IPS-11a (cell line): ENCODE data around the gene GTSE1.

ENCODE experiments used
- H3K4me3 ChIP-seq: one replicate; pipeline ENCODE4 v1.5.1; 2013; ENCODE audit warnings: low read depth, low read length, control low read depth

Gene GTSE1

GRCh38 chr22:46327691-46328465 lies 31.2 kb downstream of the GTSE1 start:
- no peak overlapping the region for H3K4me3 ChIP-seq

GRCh38 chr22:46328797-46329196 lies 32.1 kb downstream of the GTSE1 start:
- no peak overlapping the region for H3K4me3 ChIP-seq

DNA sequence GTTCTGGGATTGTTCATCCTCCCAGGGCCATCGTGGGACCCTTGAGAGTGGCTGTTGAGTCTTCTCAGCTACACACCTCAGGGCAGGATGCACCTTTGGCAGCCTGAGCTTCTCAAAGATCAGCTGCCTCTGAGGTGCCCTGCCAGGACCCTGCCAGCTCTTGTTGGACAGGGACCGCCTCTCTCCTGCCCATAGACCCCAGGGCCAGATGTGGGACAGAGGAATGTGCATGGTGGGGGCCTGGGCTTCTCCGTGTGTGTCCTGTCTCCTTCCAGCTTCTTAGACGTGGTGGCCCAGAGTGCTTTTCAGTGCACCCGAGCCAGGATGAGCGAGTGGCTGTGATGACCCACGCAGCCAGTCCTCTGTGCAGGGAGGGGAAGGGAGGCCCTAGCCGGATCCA lies 32.9 kb downstream of the GTSE1 start:
- no peak overlapping the region for H3K4me3 ChIP-seq

DNA sequence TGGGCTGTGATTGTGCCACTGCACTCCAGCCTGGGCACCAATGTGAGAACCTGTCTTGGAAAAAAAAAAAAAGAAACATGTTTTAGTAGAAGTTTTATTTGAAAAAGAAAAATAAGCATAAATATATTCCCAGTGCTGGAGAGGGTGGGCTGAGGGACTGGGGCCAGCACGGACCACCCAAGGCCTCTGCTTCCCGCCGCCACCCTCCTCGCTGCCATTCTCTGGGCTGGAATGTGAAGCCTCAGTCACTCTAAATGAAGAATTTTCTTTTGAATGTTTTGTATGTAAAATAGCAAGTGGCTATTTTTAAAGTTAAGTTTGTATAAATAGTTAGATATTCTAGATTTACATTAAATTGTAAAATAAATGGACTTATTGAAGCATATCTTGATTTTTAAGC lies 33.8 kb downstream of the GTSE1 start:
- H3K4me3 ChIP-seq: no peak overlapping the region

DNA sequence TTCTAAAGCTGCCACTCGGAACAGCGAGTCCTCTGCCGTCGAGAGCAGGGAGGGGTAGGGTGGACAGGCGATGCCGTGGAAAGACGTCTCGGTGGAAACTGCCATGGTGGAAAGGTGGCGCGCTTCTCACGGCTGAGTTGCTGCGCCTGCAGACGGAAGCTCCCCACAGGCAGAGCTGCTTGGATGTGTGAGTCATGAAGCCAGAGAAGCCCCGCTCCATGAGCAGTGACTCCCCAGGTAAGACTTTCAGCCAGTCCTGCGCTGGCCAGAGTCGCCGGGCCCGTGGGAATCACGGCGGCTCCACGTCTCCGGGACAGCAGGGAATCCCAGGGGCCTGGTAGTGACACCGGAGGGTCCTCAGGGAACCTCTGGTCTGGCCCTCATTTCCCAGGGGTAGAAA lies 34.8 kb downstream of the GTSE1 start:
- H3K4me3 ChIP-seq: no peak overlapping the region

GRCh38 chr22:46335201-46336118 lies 38.8 kb downstream of the GTSE1 start, which contains the start of gene TRMU:
TRMU (plus strand) TSS chr22:46335714; CDS start chr22:46335765, 51 bp downstream.
- peak within 1 kb of the TSS; percentile 96 for H3K4me3 ChIP-seq

GRCh38 chr22:46336119-46337078 lies 39.7 kb downstream of the GTSE1 start:
- H3K4me3 ChIP-seq: peak overlapping the region; percentile 96

- H3K4me3 ChIP-seq: no peak overlapping the region
Observed at GRCh38 chr22:46337870-46338269, 41.2 kb downstream of the GTSE1 start.

DNA sequence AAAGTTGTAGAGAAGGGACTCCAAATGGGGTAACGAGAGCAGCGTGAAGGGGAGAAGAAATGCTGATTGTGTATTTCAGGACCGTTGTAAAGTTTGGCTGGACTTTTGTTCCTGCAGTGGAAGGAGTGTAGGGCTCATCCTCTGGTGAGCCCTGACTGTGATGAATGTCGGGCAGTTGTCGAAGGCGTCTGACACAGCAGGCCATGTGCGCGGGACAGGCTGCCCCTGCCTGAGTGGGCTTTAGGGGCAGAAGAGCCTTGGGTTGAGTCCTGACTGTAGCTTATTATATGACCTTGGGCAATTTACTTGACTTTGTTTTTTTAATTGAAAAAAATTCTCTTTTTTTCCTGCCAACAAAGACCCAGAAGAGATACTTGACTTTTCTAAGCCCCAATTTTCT lies 42.0 kb downstream of the GTSE1 start:
- H3K4me3 ChIP-seq: no peak overlapping the region

GRCh38 chr22:46339956-46340355 lies 43.3 kb downstream of the GTSE1 start:
- H3K4me3 ChIP-seq: no peak overlapping the region

DNA sequence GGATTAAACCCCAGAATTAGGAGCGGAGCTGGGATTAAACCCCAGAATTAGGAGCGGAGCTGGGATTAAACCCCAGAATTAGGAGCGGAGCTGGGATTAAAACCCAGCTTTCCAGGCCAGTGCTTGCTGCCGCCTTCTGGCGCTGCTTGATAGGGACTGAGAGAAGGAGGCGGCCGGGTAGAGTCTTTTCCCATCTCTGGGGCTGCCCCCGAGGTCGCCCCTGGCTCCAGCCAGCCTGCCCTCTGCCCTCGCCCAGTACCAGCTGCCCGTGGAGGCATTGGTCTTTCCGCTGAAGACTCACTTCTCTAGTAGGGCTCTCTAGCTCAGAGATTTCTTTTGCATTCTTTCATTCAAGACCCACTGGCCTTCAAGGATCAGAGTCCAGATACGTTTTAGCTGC lies 44.0 kb downstream of the GTSE1 start:
- no peak overlapping the region for H3K4me3 ChIP-seq

DNA sequence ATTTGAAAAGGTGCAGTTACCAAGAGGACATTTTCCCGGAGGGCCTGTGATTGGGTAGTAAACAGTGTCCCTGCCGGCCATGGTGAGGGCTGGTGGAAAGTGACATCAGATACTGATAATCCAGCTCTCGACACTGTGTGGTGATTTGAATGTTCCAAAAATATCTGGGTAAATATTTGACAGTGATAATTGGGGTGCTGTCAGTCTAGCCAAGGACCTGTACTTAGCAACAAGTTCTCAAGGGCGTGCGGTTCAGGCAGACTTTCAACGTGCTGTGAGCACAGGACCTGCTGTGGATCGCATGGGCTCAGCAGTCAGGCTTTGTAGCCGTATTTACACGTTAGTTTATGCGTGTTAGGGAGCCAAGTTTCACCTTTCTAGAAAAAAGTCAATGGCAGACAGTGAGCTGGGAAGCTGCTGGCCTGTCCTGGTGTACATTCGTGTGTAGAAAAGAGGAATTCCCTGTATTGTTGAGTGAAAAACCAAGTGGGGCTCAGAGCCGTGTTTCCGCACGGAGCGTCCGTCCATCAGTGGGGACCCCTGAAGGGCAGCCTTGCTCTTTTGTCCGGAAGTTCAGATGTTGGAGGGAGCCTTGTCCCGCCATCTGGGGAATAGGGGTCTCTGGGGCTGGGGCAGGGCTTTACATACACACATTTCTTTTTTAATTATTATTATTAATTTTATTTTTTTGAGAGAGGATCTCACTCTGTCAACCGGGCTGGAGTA lies 50.2 kb downstream of the GTSE1 start:
- no peak overlapping the region for H3K4me3 ChIP-seq

DNA sequence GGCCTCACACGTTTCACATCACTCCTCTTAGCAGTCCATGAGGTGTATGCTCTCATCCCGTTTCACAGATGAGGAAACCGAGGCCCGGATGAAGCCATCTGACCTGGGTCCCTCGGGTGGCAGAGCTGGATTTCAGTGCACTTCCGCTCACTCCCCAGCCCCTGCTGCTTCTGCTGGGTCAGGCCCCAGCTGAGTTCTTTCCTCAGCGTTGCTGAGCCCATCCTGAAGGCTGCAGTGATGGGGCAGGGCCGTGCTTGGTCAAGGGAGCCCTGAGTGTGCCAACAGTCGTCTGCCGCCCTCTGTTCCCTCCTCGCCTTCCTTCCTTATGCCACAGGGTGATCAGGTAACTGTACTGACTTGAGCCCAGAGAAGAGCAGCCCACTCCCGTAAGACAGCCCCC lies 51.0 kb downstream of the GTSE1 start:
- H3K4me3 ChIP-seq: no peak overlapping the region

DNA sequence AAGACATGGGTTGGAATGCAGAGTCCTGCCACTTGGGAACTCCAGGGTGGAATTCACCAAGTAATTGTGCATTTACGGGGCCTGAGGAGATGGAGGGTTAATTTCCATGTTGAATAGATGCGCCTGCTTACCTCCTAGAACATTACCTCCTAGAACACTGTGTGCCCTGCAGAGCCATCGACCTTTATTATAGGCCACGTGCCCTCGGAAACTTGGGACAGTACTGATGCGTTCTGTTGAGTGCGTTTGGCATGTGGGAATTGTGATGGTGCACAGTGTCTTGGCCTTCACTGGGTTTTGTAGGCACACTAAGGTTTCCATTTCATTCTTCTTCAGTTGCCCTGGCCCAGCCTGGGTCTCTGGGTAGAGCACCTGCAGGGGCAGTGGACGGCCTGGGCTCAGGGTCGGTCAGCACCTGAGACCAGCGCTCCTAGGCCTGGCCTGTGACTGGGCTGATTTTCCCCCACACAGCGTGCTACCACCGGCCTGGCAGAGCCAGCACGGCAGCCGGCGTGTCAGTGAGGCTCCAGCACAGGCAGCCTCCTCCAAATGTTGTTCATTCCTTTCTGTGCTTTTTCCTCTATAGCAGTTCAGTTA lies 51.5 kb downstream of the GTSE1 start:
- no peak overlapping the region for H3K4me3 ChIP-seq

GRCh38 chr22:46349238-46349637 lies 52.6 kb downstream of the GTSE1 start:
- no peak overlapping the region for H3K4me3 ChIP-seq

DNA sequence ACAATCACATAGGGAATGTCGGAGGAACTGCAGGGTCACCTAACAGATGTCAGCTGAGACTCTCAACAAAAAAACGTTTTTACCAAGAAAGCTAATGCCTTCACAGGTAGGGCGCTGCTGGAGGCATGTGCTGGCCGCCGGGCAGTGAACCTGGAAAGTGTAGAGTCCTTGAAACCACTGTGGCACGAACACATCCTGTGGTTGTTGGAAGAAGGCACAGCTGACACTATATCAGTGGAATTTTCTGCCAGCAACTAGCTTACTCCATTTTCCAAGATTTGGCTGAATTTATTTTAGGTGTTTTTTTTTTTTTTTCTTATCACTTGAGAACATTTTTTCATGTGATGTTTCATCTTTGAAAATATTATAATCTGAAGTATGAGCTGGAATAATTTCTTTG lies 53.0 kb downstream of the GTSE1 start:
- H3K4me3 ChIP-seq: no peak overlapping the region

GRCh38 chr22:46350121-46350520 lies 53.5 kb downstream of the GTSE1 start:
- no peak overlapping the region for H3K4me3 ChIP-seq

DNA sequence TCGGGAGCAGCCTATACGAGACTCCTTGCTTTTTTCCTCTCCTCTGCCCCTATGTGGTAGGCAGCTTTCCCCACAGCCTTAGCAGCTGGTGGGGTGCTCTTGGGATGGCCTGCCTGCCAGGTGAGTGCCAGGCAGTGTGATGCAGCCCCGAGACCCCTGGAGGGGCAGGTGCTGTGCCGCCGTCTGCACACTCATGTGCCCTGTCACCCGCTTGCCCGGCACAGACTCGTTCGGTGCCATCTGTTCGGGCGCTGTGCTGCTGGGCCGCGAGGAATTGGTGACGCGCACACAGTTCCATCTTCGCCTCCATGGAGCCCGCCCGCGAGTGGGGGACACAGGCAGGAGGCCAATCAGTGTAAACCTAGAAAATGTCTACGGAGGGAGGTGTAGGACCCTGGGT lies 54.0 kb downstream of the GTSE1 start:
- H3K4me3 ChIP-seq: no peak overlapping the region

- H3K4me3 ChIP-seq: no peak overlapping the region
Observed at GRCh38 chr22:46351131-46351735, 54.6 kb downstream of the GTSE1 start.
